NCI-H526 treated with DMSO at 0.1 percent for 48 hours (cell line): ENCODE data around the gene PTGER3.
A peak's percentile ranks its signal among the peaks of the same experiment; 100 is the strongest.

Source experiments
- DNase-seq: peaks from one replicate; lab custom pipeline; 2025; lab: John Stamatoyannopoulos, UW

Gene PTGER3

GRCh38 chr1:71049951-71050598 lies 2.5 kb upstream of the PTGER3 start:
- peak; percentile 53 for DNase-seq

DNA sequence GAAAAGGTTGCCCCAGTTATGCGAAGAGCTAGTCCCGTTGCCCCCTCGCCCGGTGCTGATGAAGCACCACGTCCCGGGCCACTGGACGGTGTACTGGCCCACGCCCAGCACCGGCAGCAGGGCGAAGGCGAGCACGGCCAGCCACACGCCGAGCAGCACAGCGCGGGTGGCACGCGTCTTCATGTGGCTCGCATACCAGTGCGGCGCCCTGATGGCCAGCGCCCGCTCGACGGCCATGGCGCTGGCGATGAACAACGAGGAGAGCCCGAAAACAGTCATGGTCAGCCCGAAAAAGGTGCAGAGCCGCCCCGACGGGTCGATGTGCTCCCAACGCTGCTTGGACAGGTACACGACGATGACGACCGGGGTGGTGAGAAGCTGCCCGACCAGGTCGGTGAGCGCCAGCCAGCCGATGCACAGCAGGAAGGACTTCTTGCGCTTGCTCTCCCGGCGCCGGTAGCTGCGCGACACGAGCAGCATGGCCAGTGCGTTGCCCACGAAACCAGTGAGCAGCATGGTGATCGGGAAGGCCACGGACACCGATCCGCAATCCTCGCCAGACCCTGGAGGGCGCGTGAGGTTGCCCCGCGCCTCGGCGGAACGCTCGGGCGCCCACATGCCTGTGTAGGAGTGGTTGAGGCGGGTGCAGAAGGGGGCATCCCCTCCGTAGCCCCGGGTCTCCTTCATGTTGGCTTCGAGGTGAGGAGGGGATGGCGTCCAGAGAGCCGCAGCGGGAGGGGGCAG lies 553 bp downstream of the PTGER3 start:
- no peak for DNase-seq

GRCh38 chr1:71045463-71046028 lies 2.1 kb downstream of the PTGER3 start:
- DNase-seq: no peak

- DNase-seq: no peak
Observed at GRCh38 chr1:71044833-71045232, 2.8 kb downstream of the PTGER3 start.

- DNase-seq: no peak
Observed at GRCh38 chr1:71043065-71043464, 4.6 kb downstream of the PTGER3 start.

GRCh38 chr1:71041806-71042205 lies 5.8 kb downstream of the PTGER3 start:
- DNase-seq: no peak

DNA sequence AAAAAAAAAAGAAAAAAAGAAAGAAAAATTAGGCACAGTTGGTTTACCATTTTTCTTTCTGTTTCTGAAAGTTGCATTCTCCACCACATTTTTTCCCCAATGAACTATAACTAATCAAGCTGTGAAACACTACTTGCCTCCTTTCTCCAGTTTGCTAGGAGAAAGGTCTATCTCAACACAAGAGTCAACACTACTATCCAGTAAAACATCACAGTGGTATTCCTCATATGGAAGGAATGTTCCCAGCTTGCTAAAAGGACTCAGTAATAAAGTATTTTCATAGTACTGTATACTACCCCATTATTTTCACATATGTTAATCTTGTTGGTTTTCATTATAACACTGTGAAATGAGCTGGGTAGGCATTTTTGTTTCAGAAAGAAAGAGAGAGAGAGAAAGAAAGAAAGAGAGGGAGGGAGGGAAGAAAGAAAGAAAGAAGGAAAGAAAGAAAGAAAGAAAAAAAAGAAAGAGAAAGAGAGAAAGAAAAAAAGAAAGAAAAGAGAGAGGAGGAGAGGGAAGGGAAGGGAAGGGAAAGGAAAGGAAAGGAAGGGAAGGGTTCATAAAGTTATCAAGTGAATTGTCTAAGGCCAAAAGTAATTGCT lies 7.9 kb downstream of the PTGER3 start:
- DNase-seq: no peak

- no peak for DNase-seq
Observed at GRCh38 chr1:71038942-71039341, 8.7 kb downstream of the PTGER3 start.

GRCh38 chr1:71037829-71038620 lies 9.6 kb downstream of the PTGER3 start:
- no peak for DNase-seq

GRCh38 chr1:71037066-71037465 lies 10.6 kb downstream of the PTGER3 start:
- no peak for DNase-seq

DNA sequence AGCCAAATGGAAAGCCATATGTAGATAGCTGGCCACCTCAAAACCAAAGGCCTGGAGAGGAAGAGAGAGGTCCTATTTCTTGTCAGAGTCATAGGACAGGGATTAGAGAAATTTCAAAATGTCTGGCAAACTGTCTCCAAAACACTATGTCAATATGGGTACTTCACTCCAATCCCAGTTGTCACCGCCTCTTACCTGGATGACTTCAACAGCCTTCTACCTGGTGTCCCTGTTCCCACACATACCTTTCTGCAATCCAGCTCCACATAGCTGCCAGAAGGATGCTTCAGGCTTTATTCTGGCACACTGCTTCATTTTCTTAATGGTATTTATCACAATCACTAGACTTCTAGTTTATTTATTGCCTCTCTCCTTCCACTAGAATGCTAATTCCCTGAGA lies 14.5 kb downstream of the PTGER3 start:
- no peak for DNase-seq

GRCh38 chr1:71031426-71031825 lies 16.2 kb downstream of the PTGER3 start:
- DNase-seq: no peak

GRCh38 chr1:71030026-71030425 lies 17.6 kb downstream of the PTGER3 start:
- DNase-seq: no peak

DNA sequence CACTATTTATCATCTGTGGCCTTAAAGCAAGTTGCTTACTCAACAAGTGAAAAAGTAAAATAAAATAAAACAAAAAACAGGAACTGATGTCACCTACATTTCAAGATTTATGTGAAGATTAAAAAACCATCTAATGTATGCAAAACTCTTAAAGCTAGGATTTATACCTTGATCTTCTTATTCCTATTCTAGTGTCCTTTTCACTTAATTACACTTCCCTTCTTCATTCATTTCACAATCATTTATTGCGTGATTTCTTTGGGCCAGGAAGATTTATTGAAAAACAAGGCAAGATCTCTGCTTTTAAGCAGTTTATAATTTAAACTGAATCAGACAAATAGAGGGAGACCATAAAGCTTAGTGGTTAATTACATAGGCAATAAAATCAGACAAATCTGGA lies 18.6 kb downstream of the PTGER3 start:
- no peak for DNase-seq

DNA sequence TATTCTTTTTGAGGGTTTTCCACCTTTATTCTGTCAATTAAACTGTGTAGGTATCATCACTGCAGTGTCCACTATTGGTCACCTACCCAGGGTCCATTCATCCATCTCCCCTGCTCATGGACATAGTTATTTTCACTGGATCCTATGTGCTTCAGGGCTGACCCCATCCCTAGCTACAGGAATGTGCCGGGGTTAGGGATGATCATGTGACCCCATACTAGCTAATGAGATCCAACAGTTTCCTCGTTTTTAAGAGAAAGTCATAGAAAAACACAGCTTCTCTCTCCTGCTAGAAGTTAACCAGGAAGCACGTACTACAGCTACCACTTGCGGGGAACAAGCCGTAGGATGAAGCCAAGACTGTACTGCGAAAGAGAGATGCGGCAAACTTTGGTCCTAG lies 19.6 kb downstream of the PTGER3 start:
- no peak for DNase-seq

DNA sequence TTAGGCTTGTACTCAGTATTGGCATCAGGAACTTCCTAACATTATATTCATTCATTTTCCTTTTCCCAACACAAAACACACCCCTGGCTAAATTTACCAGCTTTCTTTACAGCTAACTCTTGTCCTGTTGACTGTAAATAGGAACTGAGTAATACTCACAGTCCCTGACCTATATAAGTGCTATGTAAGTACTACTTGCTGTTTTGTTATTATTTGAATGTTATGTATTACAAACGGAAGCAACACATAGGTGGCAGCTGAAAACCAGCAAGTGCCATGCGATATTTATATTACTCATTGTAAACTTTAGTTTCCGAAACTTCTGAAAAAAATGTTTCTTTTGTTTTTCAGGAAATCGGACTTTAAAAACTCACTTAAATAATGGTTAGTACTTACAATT lies 21.5 kb downstream of the PTGER3 start:
- no peak for DNase-seq

DNA sequence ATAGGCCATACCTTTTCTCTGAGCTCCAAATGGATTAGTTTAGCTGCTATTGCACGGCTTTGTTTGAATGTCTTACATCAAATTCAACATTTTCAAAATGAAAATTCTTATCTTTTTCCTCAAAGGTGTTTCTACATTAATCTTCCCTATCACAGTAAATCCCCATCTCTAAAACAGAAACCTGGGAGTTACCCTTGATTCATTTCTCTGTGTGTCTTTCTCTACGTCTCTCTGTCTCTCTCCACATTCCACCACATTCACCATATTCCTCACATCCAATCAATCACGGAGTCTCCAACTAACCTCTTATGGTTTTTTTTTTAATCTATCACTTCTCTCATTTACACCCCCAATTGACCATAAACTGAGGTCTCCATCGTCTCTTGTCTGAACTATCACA lies 24.1 kb downstream of the PTGER3 start:
- no peak for DNase-seq

DNA sequence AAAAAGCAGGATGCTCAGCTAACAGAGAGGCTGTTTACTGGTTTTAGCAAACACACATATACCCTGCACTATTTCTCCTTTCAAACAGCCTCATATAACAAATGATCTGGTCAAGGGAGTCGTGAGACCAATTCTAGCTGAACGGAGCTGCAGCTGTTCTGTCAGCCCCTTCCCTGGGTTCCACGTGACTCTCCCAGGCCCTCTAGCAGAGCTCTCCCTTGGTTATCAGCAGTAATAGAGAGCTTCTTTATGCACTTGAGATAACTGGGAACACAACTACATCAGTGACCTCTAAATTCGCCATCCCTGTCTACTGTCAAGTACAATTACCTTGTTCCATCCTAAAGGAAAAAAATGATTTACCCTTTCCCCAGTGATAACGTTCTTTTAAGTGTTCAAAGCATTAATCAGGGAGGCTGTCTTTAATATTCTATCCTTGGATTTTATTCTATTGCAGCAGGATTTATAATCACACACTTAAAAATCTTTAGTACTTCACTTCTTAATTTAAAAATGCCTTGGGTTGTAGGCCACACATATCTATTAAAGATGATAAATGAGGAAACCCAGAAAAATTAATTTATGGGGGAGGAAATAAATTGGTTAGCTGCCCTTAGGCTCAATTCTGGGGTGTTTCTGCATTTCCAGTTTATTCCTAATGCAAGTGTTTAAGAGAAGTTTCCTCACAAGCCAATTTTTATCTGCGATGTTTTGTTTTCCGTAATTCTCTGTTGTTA lies 28.2 kb downstream of the PTGER3 start:
- no peak for DNase-seq

GRCh38 chr1:71018791-71019190 lies 28.8 kb downstream of the PTGER3 start:
- no peak for DNase-seq

- no peak for DNase-seq
Observed at GRCh38 chr1:71015745-71016144, 31.9 kb downstream of the PTGER3 start.

DNA sequence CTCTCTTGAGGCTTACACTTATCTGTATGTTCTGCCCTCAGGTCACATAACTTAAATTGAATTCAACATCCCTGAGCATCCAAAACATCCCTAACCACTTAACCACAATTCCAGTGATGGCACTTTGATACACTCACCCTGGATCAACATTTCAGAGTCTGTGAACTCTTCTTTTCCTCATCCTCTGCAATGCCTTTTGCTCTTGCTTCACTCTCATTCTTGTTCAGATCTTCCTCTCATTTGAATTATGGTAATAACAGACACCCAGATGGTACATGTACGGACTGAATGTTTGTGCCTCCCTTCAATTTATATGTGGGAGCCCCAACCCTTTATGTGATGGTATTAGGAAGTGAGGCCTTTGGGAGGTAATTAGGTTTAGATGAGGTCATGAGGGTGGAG lies 33.4 kb downstream of the PTGER3 start:
- DNase-seq: no peak
